ENCODE results near the gene UMOD.

DNA sequence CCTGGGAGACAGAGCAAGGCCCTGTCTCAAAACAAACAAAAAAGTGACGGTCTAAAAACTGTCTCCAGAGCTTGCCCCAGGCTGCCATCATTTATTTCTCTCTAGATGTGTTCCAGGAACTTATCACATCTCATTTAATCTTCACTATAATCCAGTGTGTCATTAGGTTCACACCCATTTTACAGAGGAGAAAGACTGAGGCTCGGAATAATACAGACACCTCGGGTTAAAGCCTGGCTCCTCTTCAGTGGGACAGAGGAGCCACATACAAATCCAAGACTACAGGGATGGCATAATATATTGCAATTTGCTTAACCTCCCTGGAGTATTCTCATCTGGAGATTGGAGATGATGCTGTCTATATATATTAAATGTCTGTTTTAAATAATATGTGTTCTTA is 46.1 kb upstream of the UMOD start:
- TF ChIP-seq, protein P1, sequence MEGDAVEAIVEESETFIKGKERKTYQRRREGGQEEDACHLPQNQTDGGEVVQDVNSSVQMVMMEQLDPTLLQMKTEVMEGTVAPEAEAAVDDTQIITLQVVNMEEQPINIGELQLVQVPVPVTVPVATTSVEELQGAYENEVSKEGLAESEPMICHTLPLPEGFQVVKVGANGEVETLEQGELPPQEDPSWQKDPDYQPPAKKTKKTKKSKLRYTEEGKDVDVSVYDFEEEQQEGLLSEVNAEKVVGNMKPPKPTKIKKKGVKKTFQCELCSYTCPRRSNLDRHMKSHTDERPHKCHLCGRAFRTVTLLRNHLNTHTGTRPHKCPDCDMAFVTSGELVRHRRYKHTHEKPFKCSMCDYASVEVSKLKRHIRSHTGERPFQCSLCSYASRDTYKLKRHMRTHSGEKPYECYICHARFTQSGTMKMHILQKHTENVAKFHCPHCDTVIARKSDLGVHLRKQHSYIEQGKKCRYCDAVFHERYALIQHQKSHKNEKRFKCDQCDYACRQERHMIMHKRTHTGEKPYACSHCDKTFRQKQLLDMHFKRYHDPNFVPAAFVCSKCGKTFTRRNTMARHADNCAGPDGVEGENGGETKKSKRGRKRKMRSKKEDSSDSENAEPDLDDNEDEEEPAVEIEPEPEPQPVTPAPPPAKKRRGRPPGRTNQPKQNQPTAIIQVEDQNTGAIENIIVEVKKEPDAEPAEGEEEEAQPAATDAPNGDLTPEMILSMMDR (conservative IDR thresholded peaks at IDR 0.05; ENCODE audit: low read length): no peak
- no peak for TF ChIP-seq EZH2phosphoT487 (IDR thresholded peaks at IDR 0.05; ENCODE audit: borderline replicate concordance, low read depth, low read length)
